Measurements from ENCODE around the gene KRTAP17-1.

Gene KRTAP17-1

DNA sequence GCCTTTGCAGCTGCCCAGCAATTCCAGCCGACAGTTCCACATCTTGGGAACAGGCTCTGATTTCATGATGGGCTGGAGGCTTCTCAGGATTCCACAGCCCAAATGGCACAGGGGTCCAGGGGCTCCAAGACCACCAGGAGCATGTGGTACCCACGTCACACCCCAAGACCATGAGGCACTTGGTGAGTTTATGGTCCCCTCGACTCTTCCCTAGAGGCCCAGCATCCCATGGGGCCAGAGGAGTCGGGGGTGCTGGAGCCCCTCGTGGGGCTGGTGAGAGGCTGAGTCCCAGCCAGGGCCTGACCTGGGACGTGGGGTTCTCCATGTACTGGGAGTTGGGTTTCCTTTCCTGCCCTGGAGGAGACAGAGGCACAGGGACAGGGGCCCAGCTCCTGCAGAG is 10.1 kb upstream of the KRTAP17-1 start:
- TF ChIP-seq, protein P1, sequence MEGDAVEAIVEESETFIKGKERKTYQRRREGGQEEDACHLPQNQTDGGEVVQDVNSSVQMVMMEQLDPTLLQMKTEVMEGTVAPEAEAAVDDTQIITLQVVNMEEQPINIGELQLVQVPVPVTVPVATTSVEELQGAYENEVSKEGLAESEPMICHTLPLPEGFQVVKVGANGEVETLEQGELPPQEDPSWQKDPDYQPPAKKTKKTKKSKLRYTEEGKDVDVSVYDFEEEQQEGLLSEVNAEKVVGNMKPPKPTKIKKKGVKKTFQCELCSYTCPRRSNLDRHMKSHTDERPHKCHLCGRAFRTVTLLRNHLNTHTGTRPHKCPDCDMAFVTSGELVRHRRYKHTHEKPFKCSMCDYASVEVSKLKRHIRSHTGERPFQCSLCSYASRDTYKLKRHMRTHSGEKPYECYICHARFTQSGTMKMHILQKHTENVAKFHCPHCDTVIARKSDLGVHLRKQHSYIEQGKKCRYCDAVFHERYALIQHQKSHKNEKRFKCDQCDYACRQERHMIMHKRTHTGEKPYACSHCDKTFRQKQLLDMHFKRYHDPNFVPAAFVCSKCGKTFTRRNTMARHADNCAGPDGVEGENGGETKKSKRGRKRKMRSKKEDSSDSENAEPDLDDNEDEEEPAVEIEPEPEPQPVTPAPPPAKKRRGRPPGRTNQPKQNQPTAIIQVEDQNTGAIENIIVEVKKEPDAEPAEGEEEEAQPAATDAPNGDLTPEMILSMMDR (IDR thresholded peaks at IDR 0.05; ENCODE audit: low read depth, low read length): no peak
- H3K4me3 ChIP-seq (ENCODE audit: low read depth, low read length): no peak overlapping the region
- no peak for DNase-seq (ENCODE audit: low read depth, low spot score)
- in situ Hi-C loops (cut with HindIII; ENCODE audit: low sequenced_read_pairs): no loop called here

DNA sequence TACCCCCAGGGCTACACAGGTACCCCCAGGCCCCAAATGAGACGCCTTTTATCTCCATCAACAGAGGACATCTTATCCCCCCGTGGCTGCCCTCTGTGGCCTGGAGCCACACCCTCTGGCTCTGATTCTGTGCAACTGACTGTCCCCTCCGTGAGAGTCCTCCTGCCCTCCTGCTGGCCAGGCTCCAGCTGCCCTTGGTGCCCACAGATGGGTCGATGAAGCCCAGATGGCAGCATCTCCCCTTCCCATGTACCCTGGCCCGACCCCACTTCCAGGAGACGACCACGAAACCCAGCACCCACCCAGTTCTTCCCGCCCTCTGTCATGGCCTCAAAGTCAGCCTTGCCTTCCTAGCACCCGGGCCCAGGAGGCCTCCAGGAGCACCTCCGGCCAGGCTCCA is 9.6 kb upstream of the KRTAP17-1 start:
- in situ Hi-C loops (cut with HindIII; ENCODE audit: low sequenced_read_pairs): no loop called here

DNA sequence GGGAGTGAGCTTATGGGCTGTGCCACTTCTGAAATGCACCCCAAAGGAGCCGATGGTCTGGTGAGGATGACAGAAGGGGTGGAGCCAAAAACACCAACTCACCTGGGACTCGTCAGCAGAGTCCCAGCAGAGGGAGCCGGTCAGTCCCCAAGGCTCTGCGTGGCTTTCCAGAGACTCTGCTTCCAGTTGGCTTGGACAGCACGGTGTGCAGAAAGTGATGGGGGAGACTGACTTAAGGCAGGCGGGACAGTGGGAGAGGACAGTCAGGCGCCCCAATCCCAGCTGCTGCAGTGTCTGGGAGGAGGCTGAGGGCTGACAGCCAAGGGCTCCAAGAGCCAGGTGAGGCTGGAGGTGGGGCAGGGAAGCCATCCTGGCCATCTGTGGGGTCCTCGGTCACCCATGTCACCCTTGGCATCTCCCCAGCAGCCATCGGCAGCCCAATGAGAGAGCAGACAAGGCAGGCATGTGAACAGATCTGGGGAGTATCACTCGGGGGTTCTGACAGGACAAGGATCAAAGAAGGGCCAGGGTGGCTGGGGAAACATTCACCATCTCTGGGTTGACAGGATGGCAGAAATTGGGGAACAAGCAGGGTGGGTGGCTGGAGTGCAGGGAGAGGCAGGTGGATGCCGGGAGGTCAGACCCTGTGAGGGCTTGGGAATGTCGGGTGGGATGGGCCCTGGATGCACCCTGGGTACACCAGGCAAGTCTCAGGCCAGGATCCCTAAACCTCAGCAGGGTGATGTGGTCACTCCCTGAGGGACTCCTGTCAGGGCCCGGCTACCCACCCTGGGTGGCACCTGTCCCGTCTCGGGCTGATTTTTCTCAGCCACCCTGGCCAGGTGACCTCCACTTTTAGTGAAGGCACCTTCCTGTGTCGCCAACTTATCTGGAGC is 8.9 kb upstream of the KRTAP17-1 start:
- DNase-seq (ENCODE audit: low read depth, low spot score): no peak
- no peak overlapping the region for H3K4me3 ChIP-seq (ENCODE audit: low read depth, low read length)
- TF ChIP-seq, protein P1 (IDR thresholded peaks at IDR 0.05; ENCODE audit: low read depth, low read length): peak; percentile 40
- in situ Hi-C loops (cut with HindIII; ENCODE audit: low sequenced_read_pairs): no loop called here

More for the DNA sequence above, 9.6 kb upstream of the KRTAP17-1 start:
- no peak for DNase-seq (ENCODE audit: low read depth, low spot score)
- H3K4me3 ChIP-seq (ENCODE audit: low read depth, low read length): no peak overlapping the region
- TF ChIP-seq, protein P1 (IDR thresholded peaks at IDR 0.05; ENCODE audit: low read depth, low read length): no peak

DNA sequence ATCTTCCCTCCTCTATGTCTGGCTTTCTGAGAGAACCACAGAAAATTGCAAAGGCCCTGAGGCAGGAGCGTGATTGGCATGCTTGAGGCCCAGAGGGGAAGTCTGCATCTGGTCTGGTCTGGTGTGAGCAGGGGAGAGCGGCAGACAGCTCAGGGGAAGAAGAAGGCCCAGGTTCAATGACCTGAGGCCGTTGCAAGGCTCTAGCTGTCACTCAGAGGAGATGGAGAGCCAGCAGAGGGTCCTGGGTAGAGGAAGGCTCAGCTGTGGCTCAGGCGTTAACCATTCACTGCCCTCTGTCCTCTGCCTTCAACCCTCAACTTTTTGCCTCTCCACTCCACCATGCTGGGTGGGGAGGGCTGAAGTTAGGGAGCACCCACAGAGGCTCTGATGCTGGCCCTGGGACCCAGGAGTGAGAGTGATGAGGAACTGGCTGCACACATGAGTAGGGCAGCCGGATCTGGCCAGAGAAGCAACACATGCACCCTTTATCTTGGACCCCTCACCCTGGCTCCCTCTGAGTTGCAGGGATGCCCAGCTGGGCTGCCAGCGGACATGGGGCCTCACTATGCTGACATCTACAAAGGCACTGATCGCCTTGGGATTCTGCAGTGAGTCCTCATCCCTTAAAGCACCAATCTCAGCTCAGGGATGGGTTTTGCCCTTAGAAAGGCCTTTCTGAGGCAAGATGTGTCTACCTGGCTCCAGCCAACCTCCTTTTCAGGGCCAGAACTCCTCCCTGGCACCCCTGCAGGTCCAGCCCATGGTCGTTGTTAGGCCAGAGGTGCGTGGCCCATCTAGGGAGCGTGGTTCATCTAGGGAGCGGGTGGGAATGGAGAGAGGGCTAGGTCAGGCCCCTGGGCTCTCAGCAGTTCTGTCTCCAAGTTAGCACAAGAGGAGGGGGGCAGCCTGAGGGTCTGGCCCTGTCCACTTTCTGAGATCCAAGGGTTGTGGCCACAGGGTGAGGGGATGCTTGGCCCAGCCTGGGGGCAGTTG is 7.7 kb upstream of the KRTAP17-1 start:
- TF ChIP-seq, protein P1 (IDR thresholded peaks at IDR 0.05; ENCODE audit: low read depth, low read length): no peak
- H3K4me3 ChIP-seq (ENCODE audit: low read depth, low read length): no peak overlapping the region
- in situ Hi-C loops (cut with HindIII; ENCODE audit: low sequenced_read_pairs): no loop called here
- DNase-seq (ENCODE audit: low read depth, low spot score): no peak

DNA sequence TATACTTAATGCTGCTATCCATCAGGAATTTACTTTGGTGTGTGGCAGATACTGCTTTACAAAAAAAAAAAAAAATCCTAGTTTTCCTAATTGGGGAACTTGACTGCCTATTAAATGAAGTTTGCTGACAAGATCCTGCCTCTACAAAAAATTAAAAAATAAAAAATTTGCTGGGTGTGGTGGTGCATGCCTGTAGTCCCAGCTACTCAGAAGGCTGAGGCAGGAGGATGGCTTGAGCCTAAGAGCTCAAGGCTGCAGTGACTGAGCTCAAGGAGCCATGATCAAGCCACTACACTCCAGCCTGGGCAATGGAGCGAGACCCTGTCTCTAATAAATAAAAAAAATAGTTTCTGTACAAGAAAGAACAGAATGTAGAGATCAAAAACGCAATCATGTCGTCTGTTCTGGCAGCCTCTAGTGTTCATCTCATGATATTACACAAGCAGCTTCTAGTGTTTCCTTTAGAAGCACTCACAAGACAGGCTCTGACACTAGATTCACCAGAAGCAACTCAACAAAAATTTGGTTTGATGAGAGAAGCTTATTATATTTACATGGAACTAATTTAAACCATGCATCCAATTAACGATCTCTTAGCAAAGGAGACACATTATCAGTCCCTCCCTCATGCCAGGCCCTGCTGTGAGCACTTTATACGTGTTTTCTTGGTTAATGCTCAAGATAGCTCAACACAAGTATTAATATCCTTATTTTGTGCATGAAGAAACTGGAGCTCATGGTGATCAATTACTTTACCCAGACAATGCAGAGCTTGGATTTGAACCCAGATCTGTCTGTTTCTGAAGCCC is 6.8 kb upstream of the KRTAP17-1 start:
- peak; percentile 75 for DNase-seq (ENCODE audit: low read depth, low spot score)
- in situ Hi-C loops (cut with HindIII; ENCODE audit: low sequenced_read_pairs): no loop called here
- TF ChIP-seq, protein P1 (IDR thresholded peaks at IDR 0.05; ENCODE audit: low read depth, low read length): peak; percentile 94
- H3K4me3 ChIP-seq (ENCODE audit: low read depth, low read length): no peak overlapping the region

DNA sequence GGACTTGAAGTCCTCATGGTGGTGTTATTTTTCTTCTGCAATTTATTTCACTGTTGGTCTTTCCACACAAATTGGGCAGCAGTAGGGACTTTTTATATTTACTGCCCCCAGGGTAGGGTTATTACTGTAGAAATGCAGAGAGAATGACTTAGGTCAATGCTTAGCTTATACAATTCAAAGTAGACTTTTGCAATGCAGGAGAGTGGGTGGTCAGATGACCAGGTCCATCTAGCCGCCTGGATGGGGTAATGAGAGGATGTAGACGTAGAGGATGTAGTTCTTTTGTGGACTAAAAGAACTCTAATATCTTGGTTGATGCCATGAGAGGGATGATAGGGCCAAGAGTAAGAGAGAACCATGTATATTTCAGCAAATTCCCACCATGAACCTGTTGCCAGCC is 2.7 kb upstream of the KRTAP17-1 start:
- DNase-seq (ENCODE audit: low read depth, low spot score): no peak
- in situ Hi-C loops (cut with HindIII; ENCODE audit: low sequenced_read_pairs): no loop called here
- no peak overlapping the region for H3K4me3 ChIP-seq (ENCODE audit: low read depth, low read length)
- TF ChIP-seq, protein P1 (IDR thresholded peaks at IDR 0.05; ENCODE audit: low read depth, low read length): no peak
